Suprapubic skin (tissue), 4 donors: Measurements from ENCODE around the gene GNPTAB. TPM values are rescaled to one million over a fixed set of nuclear protein-coding genes. Genes with fewer than 3 reads are reported as not detected.
"Not testable (repeated sequence)": the region's sequence is repeated elsewhere in the genome, so short reads cannot be mapped to it uniquely, and the experiment has no call there.

ENCODE experiments used
- DNase-seq, 2 donors: peaks; one replicate each; pipeline ENCODE4 v3.0.0-alpha.2; 2019; ENCODE audit warnings: low spot score in 2 of 2
- H3K27ac ChIP-seq: fragments of 200-600 bp; sonication (generic); one replicate; pipeline ENCODE4 v1.5.1; 2019
- H3K27me3 ChIP-seq: fragments of 200-600 bp; sonication (generic); one replicate; pipeline ENCODE4 v1.5.1; 2019
- H3K36me3 ChIP-seq: fragments of 200-600 bp; sonication (generic); one replicate; pipeline ENCODE4 v1.5.1; 2019
- H3K4me1 ChIP-seq: fragments of 200-600 bp; sonication (generic); one replicate; pipeline ENCODE4 v1.5.1; 2019
- H3K4me3 ChIP-seq: fragments of 200-600 bp; sonication (generic); one replicate; pipeline ENCODE4 v1.5.1; 2019; ENCODE audit warnings: mild to moderate bottlenecking
- H3K9me3 ChIP-seq: fragments of 200-600 bp; sonication (generic); one replicate; pipeline ENCODE4 v1.5.1; 2019
- EP300 ChIP-seq: sonication (generic); formaldehyde crosslinking; IDR thresholded peaks from one replicate; pipeline ENCODE4 v1.6.1; 2017; ENCODE audit warnings: antibody characterized with exemption
- POLR2A ChIP-seq, 2 donors: fragments of 450-650 bp; IDR thresholded peaks; one replicate each; pipeline ENCODE4 v1.6.1; 2017; ENCODE audit warnings: antibody characterized with exemption in 2 of 2, mild to moderate bottlenecking in 2 of 2, moderate library complexity in 2 of 2
- POLR2AphosphoS5 ChIP-seq, 3 donors: sonication (generic); formaldehyde crosslinking; IDR thresholded peaks; one replicate each; pipeline ENCODE4 v1.6.1; 2017; ENCODE audit warnings: antibody characterized with exemption in 3 of 3
- WGBS: methylation state at CpG from one replicate; pipeline ENCODE4 v1.1.5; 2018; 5-methylcytosine and 5-hydroxymethylcytosine counted together
- total RNA-seq, 4 donors: library from RNA; depleted of rRNA; stranded (reverse); fragments of >200 nt; gene quantifications; one replicate each; pipeline ENCODE4 v1.1.0, GENCODE V29; 2016
- TF ChIP-seq, protein P1 (sequence below), 2 donors: fragments of 200-600 bp in 1 of 2; fragments of 450-650 bp in 1 of 2; sonication (generic) in 1 of 2; IDR thresholded peaks; one replicate each; pipeline ENCODE4 v1.5.1; 2016 to 2019; ENCODE audit warnings: antibody characterized with exemption in 2 of 2, mild to moderate bottlenecking in 1 of 2, moderate library complexity in 1 of 2

GNPTAB gene
- total RNA-seq, 4 donors from 2014 or later, result 25.0 to 68.2 (median 45.8) TPM

DNA sequence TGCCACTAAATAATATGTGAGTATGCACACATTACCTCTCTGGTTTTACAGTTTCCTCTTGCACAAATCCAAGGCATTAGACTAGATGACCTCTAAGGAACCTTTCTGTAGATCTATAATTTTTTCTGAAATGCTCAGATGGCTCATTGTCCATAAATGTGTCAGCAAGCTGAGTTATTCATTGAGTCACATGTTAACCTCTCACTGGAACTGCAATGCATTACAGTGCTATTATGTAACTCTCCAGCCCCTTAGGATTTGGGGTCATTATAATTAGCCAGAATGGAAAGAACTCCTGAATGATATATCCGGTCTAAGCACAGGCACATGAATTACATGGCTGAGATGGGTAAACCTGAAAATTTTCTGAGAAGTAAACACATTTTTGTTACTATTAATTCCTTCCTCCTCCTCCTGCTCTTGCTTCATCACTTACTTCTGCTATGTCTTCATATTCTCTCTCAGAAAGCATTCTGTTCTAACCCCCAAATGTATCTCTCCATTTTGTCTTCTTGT is 26.3 kb upstream of the GNPTAB start:
- WGBS, result 48% methylated on average over 1 of the region's 1 CpG
- H3K27ac ChIP-seq, result no peak overlapping the region

DNA sequence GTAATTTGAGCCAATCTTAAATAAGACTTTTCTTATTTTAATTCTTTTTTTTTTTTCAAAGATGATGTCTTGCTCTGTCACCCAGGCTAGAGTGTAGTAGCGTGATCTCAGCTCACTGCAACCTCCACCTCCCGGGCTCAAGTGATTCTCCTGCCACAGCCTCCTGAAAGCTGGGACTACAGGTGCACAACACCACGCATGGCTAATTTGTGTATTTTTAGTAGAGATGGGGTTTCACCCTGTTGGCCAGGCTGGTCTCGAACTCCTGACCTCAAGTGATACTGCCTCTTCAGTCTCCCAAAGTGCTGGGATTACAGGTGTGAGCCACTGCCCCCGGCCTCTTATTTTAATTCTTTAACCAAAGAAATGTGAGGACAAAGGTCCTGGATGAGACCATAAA is 25.9 kb upstream of the GNPTAB start:
- 95% methylated on average over 5 of the region's 5 CpGs for WGBS
- peaks cover 28% of the 10 kb centered on the region for H3K4me1 ChIP-seq

More for the DNA sequence above, 26.3 kb upstream of the GNPTAB start:
- H3K4me1 ChIP-seq, result peaks cover 28% of the 10 kb centered on the region
- no peaks in the 10 kb centered on the region for H3K9me3 ChIP-seq
- DNase-seq, result no peak
- H3K27me3 ChIP-seq, result no peaks in the 10 kb centered on the region
- TF ChIP-seq POLR2AphosphoS5 (IDR thresholded peaks at IDR 0.05) (no peak), EP300 (no peak), POLR2A (IDR thresholded peaks at IDR 0.05) (no peak)
- TF ChIP-seq, protein P1, sequence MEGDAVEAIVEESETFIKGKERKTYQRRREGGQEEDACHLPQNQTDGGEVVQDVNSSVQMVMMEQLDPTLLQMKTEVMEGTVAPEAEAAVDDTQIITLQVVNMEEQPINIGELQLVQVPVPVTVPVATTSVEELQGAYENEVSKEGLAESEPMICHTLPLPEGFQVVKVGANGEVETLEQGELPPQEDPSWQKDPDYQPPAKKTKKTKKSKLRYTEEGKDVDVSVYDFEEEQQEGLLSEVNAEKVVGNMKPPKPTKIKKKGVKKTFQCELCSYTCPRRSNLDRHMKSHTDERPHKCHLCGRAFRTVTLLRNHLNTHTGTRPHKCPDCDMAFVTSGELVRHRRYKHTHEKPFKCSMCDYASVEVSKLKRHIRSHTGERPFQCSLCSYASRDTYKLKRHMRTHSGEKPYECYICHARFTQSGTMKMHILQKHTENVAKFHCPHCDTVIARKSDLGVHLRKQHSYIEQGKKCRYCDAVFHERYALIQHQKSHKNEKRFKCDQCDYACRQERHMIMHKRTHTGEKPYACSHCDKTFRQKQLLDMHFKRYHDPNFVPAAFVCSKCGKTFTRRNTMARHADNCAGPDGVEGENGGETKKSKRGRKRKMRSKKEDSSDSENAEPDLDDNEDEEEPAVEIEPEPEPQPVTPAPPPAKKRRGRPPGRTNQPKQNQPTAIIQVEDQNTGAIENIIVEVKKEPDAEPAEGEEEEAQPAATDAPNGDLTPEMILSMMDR (IDR thresholded peaks at IDR 0.05), result no peak
- H3K4me3 ChIP-seq, result no peak overlapping the region
- H3K36me3 ChIP-seq, result no peaks in the 10 kb centered on the region

DNA sequence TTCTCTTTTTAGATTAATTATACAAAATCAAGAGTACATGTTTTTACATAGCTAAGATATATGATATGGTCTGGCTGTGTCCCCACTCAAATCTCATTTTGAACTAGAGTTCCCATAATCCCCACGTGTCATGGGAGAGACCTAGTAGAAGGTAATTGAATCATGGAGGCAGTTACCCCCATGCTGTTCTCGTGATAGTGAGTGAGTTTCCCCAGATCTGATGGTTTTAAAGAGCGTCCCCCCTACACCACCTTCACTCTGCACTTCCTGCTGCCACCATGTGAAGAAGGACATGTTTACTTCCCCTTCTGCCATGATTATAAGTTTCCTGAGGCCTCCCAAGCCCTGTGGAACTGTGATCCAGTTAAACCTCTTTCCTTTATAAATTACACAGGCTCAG is 25.2 kb upstream of the GNPTAB start:
- no peak for DNase-seq
- H3K27me3 ChIP-seq, result no peaks in the 10 kb centered on the region
- H3K4me1 ChIP-seq, result peaks cover 28% of the 10 kb centered on the region
- TF ChIP-seq EP300 (no peak), POLR2A (IDR thresholded peaks at IDR 0.05) (no peak), POLR2AphosphoS5 (IDR thresholded peaks at IDR 0.05) (no peak)
- TF ChIP-seq, protein P1 (IDR thresholded peaks at IDR 0.05), result no peak
- H3K36me3 ChIP-seq, result no peaks in the 10 kb centered on the region
- no peaks in the 10 kb centered on the region for H3K9me3 ChIP-seq
- no peak overlapping the region for H3K4me3 ChIP-seq
- WGBS, result 95% methylated on average over 3 of the region's 3 CpGs
- H3K27ac ChIP-seq, result no peak overlapping the region

More for the DNA sequence above, 25.9 kb upstream of the GNPTAB start:
- not testable (repeated sequence) for H3K27ac ChIP-seq, H3K4me3 ChIP-seq, DNase-seq, H3K36me3 ChIP-seq, H3K27me3 ChIP-seq, H3K9me3 ChIP-seq

DNA sequence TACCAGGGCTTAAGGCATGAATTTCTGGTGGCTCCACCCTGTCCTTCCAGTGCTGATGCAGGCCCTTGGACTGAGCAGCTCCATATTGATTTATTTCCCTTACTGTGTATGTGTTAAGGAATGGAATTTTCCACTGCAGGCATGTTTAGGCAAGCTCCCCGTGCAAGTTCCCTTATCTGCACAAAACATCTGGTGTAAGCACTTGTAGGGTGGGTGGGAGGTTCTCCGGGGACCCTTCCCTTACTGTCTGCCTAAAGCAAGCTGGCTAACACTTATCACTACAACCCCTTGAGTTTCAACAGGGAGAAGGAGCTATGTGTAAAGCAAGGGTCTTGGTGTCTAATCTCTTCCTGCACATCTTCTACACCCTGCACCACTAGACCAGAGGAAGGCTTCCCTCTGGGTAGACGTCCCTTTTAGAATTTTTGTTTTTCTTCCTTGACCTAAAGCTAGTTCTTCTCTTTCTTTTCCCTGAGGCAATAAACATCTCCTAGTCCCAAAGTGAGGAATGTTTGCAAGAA is 24.7 kb upstream of the GNPTAB start:
- WGBS, result 16% methylated on average over 3 of the region's 3 CpGs
- H3K27ac ChIP-seq, result no peak overlapping the region
- H3K36me3 ChIP-seq, result no peaks in the 10 kb centered on the region
- no peak overlapping the region for H3K4me3 ChIP-seq
- H3K4me1 ChIP-seq, result peaks cover 28% of the 10 kb centered on the region
- no peak for DNase-seq
- H3K27me3 ChIP-seq, result no peaks in the 10 kb centered on the region
- H3K9me3 ChIP-seq, result no peaks in the 10 kb centered on the region
- no peak for TF ChIP-seq POLR2A (IDR thresholded peaks at IDR 0.05)
- TF ChIP-seq EP300, result no peak
- TF ChIP-seq POLR2AphosphoS5 (IDR thresholded peaks at IDR 0.05), result no peak
- TF ChIP-seq, protein P1 (IDR thresholded peaks at IDR 0.05), result no peak

DNA sequence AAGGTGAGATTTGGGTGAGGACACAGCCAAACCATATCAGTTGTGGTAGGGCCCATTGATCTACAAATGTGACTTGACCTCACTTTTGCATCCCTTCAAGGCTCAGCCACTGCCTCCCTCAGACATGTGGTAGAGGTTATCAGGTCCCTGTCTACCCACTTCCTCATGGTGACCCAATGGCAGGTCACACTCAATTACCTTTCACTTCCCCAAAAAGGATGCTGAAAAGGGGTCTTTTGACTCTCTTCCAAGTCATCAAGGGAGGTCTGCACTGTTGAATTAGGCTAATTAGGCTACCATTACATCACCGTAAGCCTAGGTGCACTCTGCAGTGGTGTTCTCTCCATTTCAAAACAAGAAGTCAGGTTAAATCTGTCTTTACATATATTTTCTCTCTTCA is 24.0 kb upstream of the GNPTAB start:
- Histone ChIP-seq H3K27ac (no peak overlapping the region), H3K27me3 (no peaks in the 10 kb centered on the region), H3K9me3 (no peaks in the 10 kb centered on the region), H3K4me1 (peaks cover 23% of the 10 kb centered on the region), H3K4me3 (no peak overlapping the region), H3K36me3 (no peaks in the 10 kb centered on the region)
- DNase-seq, result no peak
- WGBS, result 100% methylated on average over 1 of the region's 1 CpG
- TF ChIP-seq, protein P1 (IDR thresholded peaks at IDR 0.05), result no peak
- TF ChIP-seq EP300 (no peak), POLR2AphosphoS5 (IDR thresholded peaks at IDR 0.05) (no peak), POLR2A (IDR thresholded peaks at IDR 0.05) (no peak)

DNA sequence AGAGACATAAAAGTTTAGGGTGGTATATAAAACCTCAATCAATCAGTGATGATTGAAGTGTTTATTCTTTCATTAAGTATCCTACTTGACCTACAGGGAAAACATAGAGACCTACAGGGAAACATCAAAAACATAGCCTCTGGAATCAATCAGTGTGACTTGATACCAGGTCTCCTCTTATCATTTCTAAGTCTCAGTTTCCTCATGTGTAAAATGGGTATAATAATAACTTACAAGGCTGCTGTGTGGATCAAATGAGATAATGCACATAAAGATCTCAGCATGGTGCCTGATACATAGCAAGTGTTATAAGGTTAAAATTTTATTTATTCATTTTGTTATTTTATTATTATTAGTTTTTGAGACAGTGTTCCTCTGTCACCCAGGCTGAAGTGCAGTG is 22.2 kb upstream of the GNPTAB start:
- Histone ChIP-seq H3K27ac (no peak overlapping the region), H3K36me3 (no peaks in the 10 kb centered on the region), H3K27me3 (no peaks in the 10 kb centered on the region), H3K4me3 (no peak overlapping the region), H3K4me1 (peaks cover 22% of the 10 kb centered on the region), H3K9me3 (no peaks in the 10 kb centered on the region)
- no peak for DNase-seq
- TF ChIP-seq EP300, result no peak
- no peak for TF ChIP-seq POLR2A (IDR thresholded peaks at IDR 0.05)
- no peak for TF ChIP-seq POLR2AphosphoS5 (IDR thresholded peaks at IDR 0.05)
- TF ChIP-seq, protein P1 (IDR thresholded peaks at IDR 0.05), result no peak
